Erythroblast (primary cell): ENCODE results near the gene DIP2A.

Experiments
- DNase-seq, 2 experiments: peaks; one replicate each; lab custom pipeline; 2025; lab: John Stamatoyannopoulos, UW
- GATA1 ChIP-seq: IDR thresholded peaks from 2 replicates; pipeline ENCODE4 v1.6.1; 2011; ENCODE audit warnings: low read depth, mild to moderate bottlenecking, control low read depth, low read length, moderate library complexity
- POLR2A ChIP-seq: IDR thresholded peaks from 2 replicates; pipeline ENCODE4 v1.6.1; 2011; ENCODE audit warnings: mild to moderate bottlenecking, low read length

Gene DIP2A

DNA sequence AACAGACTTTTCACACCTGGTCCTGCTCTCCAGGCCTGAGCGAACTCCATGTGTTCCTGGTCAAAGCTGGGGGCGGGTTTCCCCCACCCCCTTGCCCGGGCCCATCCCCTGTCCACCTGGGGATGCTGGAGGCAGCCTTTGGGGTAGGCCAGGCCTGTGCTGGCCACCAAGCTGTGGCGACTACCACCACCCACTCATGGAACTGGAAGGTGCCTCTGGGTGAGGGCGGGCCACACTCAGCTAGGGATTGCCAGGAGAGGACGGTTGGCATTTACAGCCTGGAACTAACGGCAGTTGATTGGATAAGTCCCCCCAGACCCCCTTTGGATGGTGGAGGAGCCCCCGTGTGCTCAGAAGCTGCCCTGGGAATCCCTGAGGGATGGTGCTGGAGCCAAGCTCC is 138.3 kb downstream of the DIP2A start:
- TF ChIP-seq POLR2A (no peak), GATA1 (no peak)
- DNase-seq: no peak

DNA sequence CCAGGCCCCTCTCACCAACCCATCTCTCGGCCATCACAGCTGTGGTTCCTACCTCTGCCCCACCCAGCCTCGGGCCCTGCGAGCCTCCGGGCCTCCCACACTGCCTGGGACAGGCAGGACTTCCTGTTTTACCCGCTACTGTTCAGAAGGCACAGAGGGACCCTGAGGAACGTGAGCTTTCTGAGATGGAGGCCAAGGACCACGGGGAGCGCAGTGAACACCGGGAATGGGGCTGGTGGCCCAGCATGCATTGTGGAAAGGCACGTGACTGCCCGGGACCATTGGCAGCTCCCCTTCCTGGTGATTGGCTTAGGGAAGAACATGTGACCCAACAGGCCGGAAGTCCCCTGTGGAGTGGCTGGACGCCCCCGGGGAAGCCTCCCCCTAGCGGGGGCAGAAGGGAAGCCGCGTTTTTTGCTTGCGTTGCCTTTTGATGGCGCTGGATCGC is 139.2 kb downstream of the DIP2A start:
- DNase-seq: no peak
- TF ChIP-seq POLR2A: no peak
- TF ChIP-seq GATA1: no peak

DNA sequence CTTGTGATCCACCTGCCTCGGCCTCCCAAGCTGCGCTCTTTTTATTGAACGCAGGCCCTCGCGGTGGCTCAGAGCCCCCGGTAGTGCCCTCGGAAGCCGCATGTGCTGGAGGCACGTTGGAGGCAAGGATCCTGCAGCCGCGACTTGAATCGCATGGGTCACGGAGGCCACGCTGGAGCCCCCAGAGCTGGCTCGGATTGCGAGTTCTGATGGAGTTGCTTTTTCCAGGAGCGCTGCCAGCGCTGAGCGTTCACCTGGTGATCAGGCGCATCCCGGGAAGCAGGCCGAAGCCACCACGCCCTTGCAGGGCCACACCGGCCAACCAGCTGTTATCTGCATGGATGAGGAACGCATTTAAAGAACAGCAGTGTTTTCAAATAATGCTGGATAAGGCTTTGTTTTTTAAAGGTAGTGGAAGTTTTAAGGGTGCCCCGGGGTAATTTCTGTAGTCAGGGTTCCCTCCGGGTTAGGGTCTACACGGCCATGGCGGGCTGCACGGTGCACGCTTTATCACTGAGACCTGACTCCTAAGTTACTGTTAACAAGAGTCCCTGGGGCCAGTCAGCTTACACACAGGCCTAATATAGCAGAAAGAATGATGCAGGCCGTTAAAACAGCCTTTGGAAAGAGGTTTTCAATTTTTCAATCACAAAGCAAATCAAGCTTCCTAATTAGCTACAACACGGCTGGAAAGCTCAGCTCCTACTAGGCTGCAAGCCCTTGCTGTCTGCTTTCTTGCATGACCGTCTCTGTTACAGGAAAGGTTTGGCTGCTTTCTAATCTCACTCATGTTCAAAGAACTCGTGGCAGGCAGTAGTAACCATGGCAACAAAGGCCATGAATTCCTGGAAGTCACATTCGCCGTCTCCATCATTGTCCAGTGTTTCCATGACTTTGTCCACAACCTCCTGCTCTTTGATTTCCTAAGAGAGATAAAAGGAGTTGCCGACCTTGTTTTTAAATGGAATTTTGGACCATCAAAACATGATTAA is 140.2 kb downstream of the DIP2A start:
- TF ChIP-seq GATA1 (no peak), POLR2A (no peak)
- no peak for DNase-seq

DNA sequence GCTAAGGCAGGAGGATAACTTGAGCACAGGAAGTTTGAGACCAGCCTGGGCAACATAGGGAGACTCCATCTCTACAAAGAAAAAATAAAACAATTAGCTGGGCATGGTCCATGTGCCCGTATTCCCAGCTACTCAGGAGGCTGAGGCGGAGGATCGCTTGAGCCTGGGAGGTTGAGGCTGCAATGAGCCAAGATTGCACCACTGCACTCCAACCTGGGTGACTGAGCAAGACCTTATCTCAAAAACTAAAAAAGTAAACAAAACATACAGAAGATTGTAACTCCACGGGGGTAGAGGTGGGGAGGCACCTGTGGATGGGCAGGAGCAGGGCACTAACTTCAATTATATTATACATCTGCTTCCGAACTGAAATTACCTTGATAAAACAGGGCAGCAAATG is 141.6 kb downstream of the DIP2A start:
- no peak for DNase-seq
- TF ChIP-seq POLR2A: no peak
- TF ChIP-seq GATA1: no peak

DNA sequence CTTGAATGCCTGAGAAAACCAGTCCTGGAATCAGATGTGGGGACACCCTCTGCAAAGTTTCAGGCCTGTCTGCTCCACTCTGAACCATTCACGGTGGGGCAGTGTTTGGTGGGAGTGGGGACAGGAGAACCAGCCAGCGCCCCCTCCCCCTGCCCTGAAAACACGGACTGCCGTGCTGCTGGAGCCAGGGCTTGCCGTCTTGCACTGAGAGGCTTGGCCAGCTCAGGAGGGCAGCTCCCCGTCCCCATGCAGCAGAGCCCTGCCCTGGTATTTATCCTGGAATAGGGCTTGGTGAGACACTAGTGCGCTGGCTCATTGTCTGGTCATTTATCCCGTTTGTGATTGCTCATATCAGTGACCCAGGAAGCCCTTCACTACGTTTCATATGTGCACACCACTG is 142.3 kb downstream of the DIP2A start:
- TF ChIP-seq POLR2A (no peak), GATA1 (no peak)
- DNase-seq: no peak

DNA sequence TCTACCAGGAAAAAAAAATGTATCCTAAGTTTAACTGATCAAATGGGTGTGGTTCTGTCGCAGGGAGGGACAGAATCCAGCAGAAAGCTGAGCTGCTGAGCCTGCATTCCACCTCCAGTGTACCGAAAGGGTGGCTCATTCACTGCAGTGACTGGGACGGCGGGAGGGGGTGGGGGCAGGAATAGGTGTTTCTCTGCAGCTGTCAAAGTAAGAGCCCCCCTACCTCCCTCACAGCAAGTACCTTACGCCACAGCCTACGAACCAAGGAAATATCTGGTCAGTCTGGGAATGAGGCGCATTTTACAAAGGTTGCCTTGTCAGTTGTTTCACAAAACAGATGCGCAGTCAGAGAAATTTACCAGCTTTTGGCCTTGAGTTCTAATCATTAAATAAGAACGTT is 144.5 kb downstream of the DIP2A start:
- TF ChIP-seq GATA1: no peak
- TF ChIP-seq POLR2A: no peak
- DNase-seq: no peak

DNA sequence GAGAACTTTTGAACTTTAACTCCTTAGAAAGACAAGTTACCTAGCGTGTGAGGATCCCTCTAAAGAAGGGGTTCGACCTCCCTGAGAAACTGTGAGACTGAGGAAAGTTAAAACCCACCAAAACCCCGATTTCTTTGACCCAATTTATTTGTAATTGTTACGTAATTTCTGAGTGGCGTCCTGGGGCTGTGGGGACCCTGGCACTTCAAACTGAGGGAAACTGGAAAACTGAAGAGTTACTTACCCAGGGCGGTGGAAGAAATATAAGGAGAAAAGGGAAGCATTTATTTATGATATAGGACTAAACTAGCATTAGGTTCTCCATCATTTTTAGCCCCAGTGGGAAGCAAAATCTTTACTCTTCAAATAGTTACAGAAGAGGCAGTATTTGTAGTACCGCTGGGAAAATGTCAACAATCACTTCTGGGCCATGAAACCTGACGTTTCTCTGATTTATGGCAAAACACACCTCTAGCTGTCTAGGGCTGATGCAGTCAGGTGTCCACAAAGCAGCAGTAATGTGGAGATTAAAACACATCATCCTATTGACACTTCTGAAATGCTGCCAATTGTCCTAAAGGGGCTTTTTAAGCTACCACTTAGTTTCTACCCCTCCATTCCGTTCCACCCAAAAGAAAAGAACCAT is 145.8 kb downstream of the DIP2A start:
- TF ChIP-seq POLR2A (no peak), GATA1 (no peak)
- no peak for DNase-seq

DNA sequence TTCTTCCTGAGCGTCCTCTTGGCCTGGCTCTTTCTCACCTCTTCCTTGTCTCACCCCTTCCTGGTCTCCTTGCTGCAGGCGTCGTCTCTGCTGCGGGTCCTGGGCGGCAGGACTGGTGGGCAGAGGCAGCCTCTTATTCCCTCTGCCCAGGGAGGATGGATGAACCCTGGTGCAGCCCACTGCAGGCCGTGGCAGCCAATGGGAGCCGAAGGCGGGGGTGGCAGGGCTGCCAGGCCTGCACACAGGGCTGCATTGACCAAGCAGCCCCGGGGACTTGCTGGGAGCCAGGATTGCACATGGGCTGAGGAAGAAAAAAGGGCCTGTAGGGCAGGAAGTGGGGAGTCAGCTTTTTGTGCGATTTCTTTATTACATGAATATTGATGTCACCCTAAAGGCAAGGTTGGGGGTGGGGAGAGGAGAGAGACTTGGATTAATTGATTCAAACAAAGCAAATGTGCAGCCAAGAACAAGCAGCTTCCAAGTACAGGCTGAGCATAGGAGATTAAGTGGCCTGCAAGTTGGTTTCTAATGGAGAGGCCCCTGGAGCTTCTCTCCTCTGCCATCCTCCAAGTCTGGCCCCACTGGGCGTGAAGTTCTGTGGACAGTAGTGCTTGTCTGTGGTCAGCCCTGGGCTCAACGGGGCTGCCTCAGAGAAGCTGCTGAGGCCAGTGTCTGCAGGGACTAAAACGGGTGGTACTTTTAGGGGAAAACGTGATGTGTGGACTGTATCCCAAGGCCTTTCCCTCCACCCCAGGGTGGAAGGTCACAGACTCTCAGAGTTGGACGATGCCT is 146.5 kb downstream of the DIP2A start, which contains the start of gene S100B:
Gene S100B, minus strand, starts transcription at position 108 of the 792 bp plus-strand sequence. CDS start 2,667 bp downstream, outside the sequence.
- no peak for DNase-seq
- TF ChIP-seq POLR2A: no peak
- no peak for TF ChIP-seq GATA1

DNA sequence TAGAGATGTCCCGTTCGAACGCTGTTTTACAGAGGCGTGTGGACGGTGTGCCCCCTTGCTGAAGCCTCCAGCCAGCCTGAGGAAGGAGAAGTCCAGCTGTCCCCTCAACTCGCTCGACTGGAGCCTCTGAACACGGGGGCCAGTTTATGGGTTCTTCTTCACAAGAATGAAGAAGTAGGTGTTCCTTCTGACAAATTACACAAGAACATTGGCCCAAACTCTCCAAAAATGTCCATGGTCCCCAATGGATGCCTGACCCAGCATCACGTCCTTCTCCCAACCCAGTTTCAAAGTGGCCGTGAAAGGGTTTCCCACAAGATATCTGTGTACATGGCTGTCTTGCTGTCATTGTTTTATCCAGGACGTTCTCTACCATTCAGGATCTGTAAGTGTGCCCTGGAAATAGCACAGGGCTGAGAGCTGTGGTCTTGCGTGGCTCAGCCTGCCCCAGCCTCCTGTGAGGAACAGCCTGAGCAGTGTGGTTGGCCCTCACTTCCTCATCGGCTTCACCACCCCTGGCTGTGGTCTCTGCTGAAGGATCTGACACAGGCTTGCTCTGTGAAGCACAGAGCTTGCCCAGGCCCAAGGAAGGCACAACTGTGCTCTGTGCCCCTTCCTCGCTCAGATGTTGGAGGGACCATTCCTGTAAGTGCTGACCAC is 147.2 kb downstream of the DIP2A start:
- TF ChIP-seq GATA1: no peak
- no peak for TF ChIP-seq POLR2A
- no peak for DNase-seq

DNA sequence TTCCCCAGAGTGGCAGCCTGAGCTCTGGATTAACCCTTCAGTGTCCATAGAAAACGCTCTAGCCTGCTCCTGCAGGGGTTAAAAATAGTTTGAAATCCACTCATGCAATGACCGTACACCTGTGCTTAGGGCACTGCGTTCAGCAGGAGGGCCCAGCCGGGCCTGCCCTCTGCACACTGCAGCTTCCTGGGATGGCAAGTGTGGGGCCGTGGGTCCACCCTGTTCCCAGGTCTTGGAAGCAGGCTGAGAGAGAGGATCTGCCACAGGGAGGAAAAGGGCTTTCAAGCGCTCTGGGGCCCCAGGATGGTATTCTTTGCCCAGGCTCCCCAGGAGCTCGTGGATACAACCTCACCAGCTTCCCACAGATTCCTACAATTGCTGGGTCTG is 147.7 kb downstream of the DIP2A start:
- no peak for DNase-seq
- TF ChIP-seq GATA1 (no peak), POLR2A (no peak)

DNA sequence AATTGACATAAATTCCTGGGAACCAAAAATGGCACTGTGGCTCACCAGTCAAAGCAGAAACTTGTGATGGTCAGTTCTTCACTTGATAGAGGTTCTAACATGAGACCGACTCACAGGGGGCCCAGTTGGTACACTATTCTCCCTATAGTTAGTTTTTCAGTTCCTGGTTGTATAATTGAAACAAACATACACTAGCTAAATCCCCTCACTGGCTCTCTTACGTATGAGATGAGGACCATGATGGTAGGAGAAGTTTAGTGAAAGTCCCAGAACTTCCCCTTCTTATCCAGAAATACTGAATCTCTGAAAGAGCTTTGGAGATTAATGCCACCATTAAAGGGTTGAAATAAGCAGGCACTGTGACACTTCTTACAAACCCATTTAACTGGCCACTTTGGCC is 148.9 kb downstream of the DIP2A start:
- TF ChIP-seq GATA1 (no peak), POLR2A (no peak)
- no peak for DNase-seq

DNA sequence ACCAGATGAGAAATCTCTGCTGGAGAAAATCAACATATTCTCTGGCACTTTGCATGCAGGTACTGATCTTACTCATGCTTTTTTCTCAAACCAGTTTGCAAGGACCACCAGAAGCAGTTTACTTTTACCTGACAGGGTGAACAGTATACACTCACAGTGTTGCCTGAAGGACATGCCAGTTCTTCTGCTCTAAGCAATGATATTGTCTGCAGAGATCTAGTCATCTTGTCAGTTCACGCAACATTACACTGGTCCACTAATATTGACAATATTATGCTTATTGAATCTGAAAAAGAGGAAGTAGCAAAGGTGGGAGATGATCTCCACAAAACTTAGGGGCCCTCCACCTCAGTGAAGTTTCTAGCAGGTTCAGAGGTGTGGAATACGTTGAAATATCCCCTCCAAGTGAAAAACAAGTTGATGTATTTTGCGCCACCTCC is 150.0 kb downstream of the DIP2A start:
- TF ChIP-seq POLR2A: no peak
- TF ChIP-seq GATA1: no peak
- DNase-seq: no peak
